GM21526 (cell line): Measurements from ENCODE around the gene HINT1.
"Not testable (repeated sequence)": the region's sequence is repeated elsewhere in the genome, so short reads cannot be mapped to it uniquely, and the experiment has no call there.

Experiments
- ATAC-seq: cut with Tn5 transposase; IDR thresholded peaks from one replicate; pipeline ENCODE4 v1.9.1; 2021; ENCODE audit warnings: moderate library complexity; ENCODE audit not compliant: unreplicated experiment, low FRiP score

HINT1 gene

GRCh38 chr5:131171276-131171810 lies 6.3 kb upstream of the HINT1 start:
- no peak for ATAC-seq

- peak; percentile 98 for ATAC-seq
Measured at GRCh38 chr5:131170540-131171275, 5.7 kb upstream of the HINT1 start, which contains the start of gene LYRM7. TSS of gene LYRM7 (plus strand) at chr5:131170944. CDS start at chr5:131171021, 77 bp downstream.

GRCh38 chr5:131169810-131170539 lies 4.9 kb upstream of the HINT1 start:
- ATAC-seq = no peak

GRCh38 chr5:131167615-131168014 lies 2.6 kb upstream of the HINT1 start:
- ATAC-seq = no peak

DNA sequence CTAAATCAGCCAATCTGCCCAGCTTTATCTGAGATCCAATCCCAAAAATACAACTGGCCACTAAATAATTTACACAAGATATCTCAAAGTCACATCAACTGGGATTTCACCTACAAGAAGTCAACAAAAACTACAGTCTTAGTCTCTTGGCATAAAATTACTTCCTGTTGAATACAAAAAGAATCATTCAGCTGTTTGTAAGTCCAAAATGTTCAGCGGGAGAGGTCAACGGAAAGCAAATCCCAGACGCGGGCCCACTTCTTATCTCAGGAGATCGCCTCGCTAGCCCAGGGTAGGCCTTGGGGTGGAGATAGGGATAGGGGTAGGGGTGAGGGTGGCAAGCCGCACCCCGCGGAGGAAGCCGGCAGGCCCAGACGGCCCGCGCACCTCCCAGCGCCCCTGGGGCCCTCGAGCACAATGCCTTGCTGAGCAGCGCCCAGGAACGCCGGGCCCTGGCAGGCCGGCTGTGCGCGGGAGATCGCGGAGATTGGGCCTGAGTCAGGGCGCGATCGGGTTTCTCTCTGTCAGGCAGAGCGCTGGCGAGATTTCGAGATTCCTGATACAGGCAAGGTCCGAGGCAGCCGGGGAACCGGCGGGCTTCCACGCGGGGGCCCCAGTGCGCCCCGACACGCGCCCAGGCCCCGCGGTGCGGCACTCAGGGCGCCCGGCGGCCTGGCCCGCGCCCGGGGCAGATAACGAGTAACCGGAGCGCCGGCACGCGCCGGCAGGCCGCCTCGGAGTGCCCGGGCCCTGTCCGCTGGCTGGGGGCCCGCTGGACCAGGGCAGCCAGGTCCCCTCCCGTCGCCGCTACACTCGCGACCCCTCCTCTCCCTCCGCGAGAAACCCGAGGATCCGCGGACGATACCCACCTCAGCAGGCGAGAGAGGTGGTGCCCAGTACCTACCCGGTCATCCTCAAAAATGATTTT lies 601 bp downstream of the HINT1 start:
- peak; percentile 65 for ATAC-seq

DNA sequence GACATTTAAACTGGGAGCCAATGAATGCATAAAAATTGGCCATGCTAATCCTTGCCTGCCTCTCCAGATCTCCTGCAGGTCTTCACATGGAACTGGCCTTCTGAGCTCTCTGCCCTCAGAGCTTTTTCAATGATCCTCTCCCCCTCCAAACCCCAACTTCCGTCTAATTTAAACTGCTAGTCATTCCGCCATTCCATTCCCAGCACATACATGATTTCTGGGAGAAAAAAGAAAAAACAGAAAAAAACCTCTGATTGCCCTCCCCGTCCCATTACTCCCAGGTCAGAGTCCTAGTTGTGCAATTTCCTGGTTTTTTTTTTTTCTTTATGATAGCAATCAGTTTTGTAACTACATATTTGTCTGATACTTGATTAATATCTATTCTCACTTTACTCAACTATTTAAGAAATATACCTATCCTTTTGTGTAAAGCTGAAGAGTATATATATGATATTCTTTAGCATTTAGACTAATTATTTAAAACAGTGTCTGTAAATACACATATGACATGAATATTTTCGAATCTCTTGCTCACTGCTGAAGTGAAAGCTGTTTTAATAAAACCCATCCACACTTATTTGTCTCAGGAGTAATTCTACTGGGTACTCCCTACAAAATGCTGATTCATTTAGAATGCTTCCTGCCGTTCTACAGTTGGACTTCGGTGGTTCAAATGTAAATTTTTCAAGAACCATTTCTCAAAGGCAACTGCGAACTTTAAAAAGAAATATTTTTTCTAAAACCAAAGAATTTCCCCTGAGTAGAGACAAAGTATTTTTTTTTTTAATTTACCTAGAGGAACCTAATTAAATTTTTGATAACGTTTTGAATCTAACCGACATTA lies 1.6 kb downstream of the HINT1 start:
- ATAC-seq = no peak

- ATAC-seq = no peak
Measured at GRCh38 chr5:131160134-131160533, 4.9 kb downstream of the HINT1 start.

DNA sequence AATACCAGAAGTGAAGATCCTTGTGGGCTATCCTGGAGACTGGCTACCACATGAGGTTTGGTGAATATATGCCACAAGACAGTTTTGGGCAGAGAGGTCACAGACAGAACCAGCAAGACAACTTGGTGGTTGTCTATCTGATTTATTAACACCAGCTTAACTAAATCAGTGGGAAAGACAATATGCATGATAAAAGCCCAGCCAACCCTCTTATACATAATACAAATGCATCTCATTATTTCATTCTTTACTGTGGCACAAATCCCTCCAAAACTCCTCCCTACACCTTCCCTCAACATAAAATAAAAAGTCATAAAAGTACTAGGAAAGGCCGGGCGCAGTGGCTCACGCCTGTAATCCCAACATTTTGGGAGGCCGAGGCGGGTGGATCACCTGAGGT lies 8.1 kb downstream of the HINT1 start:
- ATAC-seq = no peak

GRCh38 chr5:131156385-131156784 lies 8.7 kb downstream of the HINT1 start:
- ATAC-seq = no peak

GRCh38 chr5:131151216-131151615 lies 13.8 kb downstream of the HINT1 start:
- no peak for ATAC-seq

DNA sequence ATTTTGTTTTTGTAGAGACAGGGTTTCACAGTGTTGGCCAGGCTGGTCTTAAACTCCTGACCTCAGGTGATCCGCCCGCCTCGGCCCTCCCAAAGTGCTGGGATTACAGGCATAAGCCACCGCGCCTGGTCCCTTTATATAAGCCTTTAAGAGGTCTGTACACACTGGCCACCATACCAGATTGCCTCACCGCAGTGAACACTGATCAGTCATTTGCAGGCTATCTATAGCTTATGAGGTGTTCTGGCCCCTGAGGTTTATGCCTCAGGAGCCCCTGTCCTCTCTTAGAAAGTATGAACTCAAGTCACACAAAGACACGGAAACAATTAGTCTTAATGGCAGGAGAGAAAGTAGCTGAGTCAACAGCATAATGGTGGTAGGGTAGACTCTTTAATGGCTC lies 14.6 kb downstream of the HINT1 start:
- ATAC-seq = no peak

DNA sequence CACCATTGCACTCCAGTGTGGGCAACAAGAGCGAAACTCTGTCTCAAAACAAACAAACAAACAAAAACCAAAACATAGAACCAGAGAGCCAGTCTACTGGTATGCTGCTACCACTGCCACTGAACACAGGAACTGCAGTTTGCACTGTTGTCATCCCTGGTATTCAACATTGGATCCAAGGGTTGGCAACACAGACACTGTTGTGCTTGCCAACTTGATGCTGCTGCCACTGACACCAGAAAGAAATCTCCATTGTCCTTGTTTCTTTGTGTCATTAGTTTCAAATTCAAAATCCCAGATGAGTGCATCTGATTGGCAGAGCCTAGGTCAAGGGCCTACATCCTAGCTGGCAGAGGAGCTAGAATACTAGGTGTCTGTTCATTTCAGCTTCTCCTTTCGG lies 16.2 kb downstream of the HINT1 start:
- no peak for ATAC-seq

DNA sequence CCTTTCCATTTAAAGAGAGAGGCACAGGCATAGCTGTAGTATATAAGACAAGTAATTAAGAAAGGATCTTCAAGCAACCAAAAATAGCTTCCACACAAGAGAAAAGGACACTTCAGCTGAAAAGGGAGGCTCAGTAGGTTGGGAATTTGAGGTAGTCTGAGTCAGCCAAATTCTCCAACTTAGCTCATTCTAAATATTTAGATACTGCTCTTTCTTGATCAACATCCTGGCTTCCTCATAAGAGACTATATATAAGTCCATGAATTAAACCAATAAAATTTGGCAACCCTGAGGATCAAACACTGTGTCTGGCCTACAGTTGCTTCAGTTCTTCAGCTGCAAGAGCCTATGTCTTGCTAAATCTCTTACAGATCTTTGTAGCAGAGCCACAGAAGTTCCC lies 17.8 kb downstream of the HINT1 start:
- no peak for ATAC-seq

DNA sequence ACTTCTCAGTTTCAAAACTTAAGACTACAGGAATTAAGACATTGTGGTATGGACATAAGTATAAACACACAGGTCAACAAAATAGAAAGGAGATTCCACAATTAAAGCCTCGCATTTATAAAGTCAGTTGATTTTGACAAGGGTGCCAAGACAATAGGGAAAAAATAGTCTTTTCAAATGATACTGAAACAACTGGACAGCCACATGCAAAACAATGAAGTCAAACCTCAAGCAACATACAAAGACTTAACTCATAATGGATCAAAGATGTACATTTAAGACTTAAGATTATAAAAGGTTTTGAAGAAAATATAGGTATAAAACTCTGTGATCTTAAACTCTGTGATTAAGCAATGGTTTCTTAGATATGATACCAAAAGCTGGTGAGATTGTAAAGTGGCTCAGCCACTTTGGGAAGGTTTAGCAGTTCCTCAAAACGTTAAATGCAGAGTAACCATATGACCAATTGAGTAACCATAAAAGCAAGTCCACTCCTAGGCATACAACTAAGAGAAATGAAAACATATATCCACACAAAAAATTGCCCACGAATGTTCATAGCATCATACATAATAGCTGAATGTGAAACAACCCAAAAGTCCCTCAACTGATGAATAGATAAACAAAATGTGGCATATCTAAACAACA lies 22.0 kb downstream of the HINT1 start:
- ATAC-seq = peak; percentile 65

DNA sequence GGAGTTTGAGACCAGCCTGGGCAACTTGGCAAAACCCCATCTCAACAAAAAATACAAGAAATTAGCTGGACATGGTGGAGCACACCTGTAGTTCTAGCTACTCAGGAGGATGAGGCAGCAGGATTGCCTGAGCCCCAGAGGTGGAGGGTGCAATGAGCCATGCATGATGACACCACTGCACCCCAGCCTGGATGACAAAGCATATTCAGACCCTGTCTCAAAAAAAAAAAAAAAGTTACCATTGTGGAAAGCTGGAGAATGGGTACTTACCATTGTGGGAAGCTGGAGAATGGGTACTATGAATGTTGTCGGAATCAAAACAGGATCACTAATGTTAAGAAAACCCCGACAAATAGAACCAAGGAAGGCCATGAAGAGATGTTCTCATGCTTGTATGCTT lies 25.7 kb downstream of the HINT1 start:
- no peak for ATAC-seq

- not testable (repeated sequence) for ATAC-seq
Measured at GRCh38 chr5:131138406-131138805, 26.6 kb downstream of the HINT1 start.

- not testable (repeated sequence) for ATAC-seq
Measured at GRCh38 chr5:131133091-131133490, 32.0 kb downstream of the HINT1 start.

GRCh38 chr5:131129306-131129705 lies 35.8 kb downstream of the HINT1 start:
- ATAC-seq = no peak

DNA sequence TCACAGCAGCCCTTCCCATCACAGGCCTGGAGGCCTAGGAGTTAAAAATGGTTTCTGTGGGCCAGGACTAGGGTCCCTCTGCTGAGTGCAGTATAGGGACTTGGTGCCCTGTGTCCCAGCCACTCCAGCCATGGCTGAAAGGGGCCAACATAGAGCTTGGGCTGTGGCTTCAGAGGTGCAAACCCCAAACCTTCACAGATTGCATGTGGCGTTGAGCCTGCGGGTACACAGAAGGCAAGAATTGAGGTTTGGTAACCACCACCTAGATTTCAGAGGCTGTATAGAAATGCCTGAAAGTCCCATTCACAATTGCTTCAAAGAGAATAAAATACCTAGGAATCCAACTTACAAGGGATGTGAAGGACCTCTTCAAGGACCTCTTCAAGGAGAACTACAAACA lies 37.8 kb downstream of the HINT1 start:
- ATAC-seq = not testable (repeated sequence)
